GM19193 (cell line): ENCODE measurements around the gene NTN5.

ENCODE experiments used
- POLR2A ChIP-seq: IDR thresholded peaks from 4 replicates; pipeline ENCODE4 v1.6.1; 2011; ENCODE audit not compliant: insufficient read depth, insufficient read length; ENCODE audit errors: extremely low read depth

The NTN5 gene

DNA sequence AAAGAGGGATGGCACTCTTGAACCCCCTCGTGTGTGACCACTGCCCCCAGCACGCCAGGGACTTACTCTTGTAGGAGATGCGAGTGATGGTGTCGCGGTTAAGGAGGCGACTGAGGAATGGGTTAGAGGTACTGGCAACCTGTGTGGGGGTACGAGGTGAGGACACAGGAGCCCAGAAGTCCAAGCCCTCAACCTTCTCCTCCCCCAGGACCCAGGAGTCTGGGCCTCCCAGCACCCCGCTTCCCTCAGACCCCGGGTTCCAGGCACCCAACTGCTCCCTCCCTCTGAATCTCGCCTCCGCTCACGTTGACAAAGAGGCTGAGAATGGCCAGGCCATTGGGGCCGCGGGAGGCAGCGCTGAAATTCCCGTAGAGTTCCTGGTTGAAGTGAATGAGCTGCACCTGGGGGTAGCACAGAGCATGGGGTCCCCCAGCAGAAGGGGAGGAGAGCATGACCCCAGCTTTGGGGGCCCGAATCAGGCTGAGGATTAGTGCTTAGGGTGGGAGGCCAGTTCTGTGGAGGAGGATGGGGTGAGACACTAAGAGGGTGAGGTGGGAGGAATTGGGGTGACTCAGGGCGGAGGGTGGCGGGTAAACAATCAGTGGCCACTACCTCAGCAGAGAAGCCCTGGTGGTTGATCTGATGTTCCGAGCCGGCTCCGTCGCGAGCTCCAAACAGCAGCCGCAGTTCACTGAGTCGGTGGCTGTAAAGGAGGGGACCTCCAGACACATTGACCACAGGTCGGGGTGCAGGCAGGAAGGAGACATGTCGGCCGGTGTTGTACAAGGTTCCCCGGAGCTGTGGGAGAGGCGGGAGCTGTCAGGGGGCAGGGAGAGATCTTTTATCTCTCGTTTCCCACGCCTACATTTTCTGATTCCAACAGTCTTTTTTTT is 33.1 kb downstream of the NTN5 start:
- no peak for TF ChIP-seq POLR2A

DNA sequence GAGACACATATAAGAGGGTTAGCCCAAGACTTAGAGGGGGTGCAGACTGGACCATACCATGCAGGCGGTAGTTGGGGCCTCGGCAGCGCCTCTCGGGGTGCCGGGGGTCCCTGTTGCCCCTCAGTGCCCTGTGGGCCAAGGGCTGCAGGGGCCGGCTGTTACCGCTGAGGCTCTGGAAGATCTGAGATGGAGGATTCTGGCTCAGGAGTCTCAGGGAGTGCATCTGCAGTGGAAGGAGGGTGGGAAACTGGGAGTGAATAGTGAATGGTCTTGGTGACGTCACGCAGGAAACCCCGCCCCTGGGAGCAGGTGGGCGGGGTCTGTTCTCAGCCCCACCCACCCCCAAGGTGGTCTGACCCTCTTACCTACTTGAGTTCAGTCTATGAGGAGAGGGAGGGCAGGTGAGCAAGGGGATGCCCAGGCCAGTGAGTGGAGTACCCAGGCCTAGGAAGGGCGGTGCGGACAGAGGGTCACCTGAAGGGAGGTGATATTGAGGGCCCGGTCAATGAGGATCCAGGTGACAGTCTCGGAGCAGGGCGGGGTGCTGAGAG is 33.9 kb downstream of the NTN5 start:
- TF ChIP-seq POLR2A = no peak

DNA sequence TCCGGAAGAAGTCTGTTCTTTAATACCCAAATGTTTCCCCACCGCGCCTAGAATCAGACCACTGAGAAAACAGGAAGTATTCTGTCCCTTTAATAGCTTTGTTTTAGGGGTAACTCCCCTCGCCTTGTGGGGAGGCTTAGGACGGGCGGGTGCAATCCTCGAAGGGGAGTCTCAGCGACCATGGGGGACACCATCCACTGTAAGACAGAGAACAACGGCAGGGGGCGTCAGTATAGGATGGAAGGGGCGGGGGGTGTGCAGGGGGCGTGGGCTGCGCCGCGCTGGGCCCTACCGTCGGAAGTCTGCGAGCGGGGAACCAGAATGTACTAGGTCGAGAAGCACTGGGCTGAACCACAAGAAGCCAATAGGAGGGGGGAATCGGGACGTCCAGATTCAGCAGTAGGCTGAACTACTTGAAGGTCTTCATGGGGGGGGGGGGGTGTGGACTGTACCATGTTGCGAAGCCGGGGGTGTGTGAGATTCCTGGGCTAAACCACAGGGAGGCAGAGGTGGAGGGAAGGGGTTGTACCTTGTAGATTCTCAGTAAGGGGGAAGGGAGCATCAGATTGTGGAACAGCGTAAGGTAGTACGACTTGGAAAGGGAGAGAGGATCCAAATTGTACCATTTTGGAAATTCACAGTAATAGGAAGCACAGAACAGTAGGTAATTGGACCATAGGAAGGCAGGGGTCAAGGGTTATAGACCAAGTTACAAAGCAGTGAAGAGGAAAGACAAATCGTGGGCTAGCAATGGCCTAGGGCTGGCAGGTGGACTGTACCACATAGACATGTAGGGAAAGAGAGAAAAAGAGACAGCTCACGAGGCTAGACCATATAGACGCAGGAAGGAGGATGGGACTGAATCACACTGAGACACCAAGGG is 34.6 kb downstream of the NTN5 start:
- peak; percentile 51 for TF ChIP-seq POLR2A

DNA sequence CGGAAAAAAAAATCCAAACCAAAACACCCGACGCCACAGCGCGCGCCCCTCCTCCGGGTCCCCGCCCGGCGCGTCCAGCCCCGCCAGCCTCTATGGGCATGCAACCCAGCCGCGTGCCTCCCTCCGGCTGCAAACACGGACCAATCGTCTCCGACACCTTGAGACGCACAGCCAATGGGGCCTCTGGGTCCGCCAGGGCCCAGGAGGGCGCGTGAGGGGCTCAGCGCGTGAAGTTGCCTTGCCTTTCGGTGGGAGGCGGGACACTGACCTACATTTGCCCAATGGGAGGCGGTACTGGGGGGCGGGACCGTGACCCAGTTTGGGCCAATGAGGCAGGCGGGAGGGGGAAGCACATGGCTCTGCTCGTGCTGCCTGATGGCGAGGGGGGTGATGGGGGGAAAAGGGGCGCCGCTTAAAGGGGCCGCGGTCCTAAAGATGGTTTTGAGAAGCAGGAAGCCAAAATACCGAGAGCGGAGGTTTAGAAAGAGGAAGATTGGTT is 35.3 kb downstream of the NTN5 start:
- no peak for TF ChIP-seq POLR2A

DNA sequence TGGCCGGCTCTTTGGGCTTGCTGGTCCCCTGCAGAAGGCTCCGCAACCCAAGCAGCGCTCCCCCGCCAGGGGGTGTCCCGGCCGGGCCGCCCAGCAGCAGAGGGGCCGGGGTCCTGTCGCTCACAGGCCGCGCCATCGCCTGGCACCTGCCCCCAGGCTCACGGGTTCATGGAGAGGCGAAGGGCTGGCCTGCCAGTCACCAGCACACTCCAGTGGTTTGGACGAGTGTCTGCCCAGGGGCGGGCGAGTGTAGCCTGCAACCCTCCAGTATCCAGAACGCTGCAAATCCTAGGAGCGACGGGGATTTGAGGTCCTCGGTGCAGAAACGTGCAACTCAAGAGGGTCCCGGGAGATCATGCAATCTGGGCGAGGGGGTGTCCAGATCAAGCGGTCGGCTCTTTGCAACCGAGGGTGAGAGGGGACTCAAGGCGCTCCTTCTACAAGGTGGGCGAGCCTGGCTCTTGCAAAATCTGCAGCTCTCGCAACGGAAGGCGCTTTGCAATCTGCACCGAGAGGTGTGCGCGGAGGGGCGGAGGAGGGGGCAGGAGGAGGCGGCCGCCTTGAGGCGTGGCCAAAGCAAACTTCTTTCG is 35.9 kb downstream of the NTN5 start, which contains the start of gene DBP:
Gene DBP, minus strand, starts transcription at position 521 of the 590 bp plus-strand sequence. Its CDS starts 385 bp downstream, at position 136.
- TF ChIP-seq POLR2A = peak; percentile 23

DNA sequence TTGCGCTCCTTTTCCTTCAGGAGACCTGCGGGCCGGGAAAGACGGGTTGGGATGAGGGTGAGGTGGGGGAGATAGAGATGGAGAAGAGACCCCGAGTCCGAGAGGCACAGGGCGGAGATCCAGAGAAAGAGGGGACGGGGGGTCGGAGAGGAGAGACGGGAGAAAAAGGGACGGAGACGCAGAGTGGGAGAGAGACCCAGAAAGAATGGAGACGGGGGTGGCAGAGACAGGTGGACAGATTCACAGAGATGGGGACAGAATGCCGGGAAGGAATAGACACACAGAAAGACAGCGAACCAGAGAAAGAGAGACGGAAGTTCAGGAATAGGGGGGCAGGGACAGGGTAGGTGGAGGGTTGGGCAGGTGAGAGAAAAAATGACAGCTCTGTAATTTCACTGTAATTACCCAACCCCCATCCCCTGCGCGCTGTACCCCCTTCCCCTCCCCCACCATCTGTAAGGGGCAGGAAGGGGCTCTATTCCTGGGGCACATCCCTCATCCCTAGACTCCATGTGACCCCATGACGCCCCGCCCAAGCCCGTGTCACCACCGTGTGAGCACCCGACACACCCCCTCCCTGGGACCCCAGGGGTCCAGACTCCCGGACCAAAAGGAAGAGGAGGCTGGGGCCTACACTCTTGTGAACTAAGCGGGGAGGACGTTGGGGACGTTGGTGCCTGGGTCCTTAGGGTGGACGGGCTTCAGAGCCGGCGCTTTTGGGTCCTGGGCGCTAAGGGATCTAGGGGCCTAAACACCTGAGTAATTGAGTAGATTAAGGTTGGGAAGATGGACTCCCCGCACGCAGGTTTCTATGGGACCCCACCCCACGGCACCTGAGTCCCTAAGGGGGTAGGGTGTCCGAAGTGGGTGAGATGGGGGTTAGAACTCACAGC is 36.6 kb downstream of the NTN5 start:
- no peak for TF ChIP-seq POLR2A

DNA sequence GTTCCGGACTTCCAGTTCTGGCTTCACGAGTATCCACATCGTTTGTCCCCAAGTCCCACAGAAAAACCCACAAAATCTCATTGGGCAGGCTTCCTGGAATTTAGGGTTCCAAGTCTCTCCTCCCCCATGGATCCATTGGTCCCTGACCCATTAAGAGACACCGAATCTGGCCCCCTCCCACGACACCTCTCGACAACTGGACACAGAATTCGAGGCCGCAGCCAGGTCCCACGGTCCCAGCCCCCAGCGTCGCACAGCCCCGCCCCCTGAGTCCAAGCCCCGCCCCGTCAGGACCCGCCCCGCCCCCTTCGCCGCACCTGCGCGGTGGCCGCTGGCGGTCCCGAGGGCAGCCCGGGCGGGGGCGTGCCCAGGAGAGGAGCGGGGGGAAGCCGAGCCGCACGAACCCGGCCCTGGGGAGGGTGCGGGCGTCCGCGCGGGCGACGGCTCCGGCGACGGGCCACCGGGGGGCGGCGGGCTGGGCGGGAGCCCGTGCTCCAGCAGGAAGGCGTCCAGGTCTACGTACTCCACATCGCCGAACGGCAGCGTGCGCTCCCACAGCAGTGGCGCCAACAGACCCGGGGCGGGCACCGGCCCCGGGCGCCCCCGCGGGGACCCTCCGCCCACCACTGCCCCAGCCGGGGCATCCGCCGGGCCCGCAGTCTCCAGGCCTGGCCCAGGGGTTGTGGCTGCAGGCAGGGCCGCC is 37.4 kb downstream of the NTN5 start:
- TF ChIP-seq POLR2A = peak; percentile 44

DNA sequence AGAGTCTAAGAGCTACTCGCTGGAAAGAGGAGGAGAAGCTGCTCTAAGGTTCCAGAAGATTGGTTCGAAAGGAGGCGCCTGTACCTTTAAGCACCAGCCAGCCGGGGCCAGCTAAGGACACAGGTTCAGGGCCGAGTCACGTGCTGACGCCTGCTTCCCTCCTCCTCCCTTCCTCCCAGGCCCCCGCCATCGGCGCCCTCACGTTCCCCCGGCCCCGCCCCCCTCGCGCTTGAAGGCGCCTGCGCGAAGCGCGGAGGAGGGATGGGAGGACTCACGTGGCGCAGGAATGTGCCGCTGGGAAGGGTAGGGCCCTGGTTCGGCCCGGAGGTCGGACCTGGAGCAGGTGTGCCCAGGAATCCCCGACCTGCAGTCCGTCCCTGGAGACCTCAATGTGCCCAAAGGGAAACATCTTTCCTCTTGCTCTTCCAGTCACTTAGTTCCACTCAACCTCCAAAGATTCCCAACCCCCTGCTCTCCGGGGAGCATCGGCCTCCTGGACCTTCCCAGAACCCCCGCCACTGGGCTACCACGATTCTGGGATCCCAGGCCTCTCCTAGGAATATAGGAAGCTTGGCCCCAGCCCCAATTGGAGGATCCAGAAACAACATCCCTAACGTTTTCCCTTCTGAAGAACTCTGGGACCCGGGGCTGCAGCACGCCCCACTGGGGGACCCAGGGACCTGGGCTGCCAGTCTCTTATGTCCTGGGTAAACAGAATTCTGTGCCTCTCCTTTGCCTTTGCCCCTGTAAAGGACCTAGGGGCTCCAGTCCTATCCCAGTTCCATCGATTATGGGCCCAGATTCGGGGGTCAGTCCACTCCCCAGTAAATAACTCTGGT is 38.2 kb downstream of the NTN5 start:
- TF ChIP-seq POLR2A = peak; percentile 43

DNA sequence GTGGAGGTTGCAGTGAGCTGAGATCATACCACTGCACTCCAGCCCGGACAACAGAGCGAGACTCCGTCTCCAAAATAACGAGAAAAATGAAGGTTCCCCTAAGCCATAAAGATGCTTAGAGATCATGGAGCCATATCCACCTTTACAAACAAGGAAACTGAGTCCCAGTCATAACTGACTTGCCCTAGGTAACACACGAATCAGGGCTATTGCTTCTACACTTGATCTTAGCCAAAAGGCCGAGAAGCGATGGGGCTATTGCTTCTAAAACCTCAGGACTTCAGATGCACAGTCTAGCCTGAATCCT is 38.8 kb downstream of the NTN5 start:
- TF ChIP-seq POLR2A = no peak

DNA sequence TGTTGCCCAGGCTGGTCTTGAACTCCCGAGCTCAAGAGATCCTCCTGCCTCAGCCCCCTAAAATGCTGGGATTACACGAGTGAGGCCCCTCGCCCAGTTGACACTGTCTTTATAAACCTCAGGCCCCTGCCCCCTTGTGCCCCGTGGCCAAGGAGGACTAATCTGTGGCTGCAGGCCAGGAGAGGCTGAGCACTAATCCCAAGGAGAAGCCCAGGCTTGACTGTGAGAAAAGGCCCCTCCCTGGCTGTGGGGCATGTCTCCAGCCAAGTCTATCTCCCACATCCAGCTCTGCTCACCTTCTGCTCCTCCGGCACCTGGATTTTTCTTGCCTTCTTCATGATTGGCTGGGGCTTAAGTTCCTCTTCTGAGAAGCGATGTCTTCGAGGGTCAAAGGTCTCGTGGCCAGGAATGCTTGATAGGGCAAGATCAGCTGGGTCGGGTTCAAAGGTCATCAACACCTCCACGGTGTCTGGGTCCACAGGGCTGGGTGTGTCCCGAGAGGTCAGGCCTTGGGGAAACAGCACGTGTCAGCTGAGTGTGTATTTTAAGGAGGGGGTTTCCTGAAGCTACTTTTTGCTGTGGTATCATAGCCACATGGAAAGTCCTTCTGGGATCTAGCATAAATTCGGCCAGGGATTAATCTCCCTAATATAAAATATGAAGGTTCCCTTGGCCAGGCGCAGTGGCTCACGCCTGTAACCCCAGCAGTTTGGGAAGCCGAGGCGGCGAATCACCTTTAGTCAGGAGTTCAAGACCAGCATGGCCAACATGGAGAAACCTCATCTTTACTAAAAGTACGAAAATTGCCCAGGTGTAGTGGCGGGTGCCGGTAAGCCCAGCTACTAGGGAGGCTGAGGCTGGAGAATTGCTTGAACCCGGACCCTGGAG is 39.4 kb downstream of the NTN5 start:
- TF ChIP-seq POLR2A = no peak

DNA sequence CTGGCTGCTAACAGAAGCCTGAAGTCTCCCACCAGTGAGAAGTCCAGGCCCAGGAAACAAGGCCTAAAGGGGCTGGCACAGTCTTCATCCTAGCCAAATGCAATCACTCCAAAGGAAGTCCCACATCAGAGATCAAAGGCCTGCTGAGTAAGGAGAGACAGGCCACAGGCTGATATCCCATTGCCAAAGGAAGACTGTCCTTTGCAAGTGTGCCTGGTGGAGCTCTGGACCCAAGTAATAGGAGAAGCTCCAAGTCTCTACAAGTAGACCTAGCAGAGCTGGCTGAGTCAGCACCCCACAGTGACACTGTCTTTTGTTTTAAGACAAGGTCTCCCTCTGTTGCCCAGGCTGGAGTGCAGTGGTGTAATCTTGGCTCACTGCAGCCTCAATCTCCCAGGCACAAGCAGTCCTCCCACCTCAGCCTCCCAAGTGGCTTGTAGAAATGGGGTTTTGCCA is 40.1 kb downstream of the NTN5 start:
- TF ChIP-seq POLR2A = no peak
